DOHH2 (cell line): ENCODE data around the gene ARHGAP8.

ENCODE experiments used
- EZH2phosphoT487 ChIP-seq: fragments of 200-600 bp; sonication (generic); IDR thresholded peaks from 2 replicates; pipeline ENCODE4 v1.6.1; 2017; ENCODE audit warnings: borderline replicate concordance, mild to moderate bottlenecking, antibody characterized with exemption, low read length, moderate library complexity, mixed read lengths
- TF ChIP-seq, protein P1 (sequence below): fragments of 200-600 bp; sonication (generic); IDR thresholded peaks from one replicate; pipeline ENCODE4 v1.5.1; 2014; ENCODE audit warnings: antibody characterized with exemption, mild to moderate bottlenecking, low read depth, low read length; ENCODE audit not compliant: poor library complexity, severe bottlenecking

DNA sequence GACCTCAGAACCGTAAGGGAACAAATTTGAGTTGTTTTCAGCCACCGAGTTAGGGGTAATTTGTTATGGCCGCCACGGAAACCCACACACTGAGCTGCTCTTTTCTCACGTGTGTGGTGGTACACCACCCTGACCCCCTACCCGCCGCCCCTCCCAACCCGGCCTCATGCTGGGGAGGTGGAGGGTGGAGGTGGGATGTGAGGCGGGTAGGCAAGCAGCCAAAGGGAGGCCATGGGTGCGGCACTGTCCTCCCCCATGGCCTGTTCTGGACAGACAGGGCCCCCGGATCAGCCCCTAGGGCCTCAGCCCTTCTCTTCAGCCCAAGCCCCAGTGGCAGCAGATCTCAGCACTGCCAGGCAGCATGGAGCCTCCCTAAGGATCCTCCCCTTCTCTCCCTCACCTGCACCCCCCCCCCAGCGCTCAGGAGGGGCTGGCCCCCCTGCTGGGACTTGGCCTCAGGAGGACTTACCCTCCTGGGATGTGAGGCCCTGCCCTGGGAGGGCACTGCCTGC, 42.4 kb upstream of the ARHGAP8 start:
- TF ChIP-seq, protein P1, sequence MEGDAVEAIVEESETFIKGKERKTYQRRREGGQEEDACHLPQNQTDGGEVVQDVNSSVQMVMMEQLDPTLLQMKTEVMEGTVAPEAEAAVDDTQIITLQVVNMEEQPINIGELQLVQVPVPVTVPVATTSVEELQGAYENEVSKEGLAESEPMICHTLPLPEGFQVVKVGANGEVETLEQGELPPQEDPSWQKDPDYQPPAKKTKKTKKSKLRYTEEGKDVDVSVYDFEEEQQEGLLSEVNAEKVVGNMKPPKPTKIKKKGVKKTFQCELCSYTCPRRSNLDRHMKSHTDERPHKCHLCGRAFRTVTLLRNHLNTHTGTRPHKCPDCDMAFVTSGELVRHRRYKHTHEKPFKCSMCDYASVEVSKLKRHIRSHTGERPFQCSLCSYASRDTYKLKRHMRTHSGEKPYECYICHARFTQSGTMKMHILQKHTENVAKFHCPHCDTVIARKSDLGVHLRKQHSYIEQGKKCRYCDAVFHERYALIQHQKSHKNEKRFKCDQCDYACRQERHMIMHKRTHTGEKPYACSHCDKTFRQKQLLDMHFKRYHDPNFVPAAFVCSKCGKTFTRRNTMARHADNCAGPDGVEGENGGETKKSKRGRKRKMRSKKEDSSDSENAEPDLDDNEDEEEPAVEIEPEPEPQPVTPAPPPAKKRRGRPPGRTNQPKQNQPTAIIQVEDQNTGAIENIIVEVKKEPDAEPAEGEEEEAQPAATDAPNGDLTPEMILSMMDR: no peak
- TF ChIP-seq EZH2phosphoT487: no peak
